BJ (cell line): ENCODE measurements around the gene NR1I2. TPM values are rescaled to one million over a fixed set of nuclear protein-coding genes. Genes with fewer than 3 reads are reported as not detected.

Experiments
- CTCF ChIA-PET: fragments of 350-600 bp; formaldehyde crosslinking; extraction: SDS; loops from one replicate; lab custom pipeline; 2021; ENCODE audit warnings: antibody characterized with exemption, inconsistent platforms; lab: Yijun Ruan, JAX
- POLR2A ChIA-PET: fragments of 300-600 bp; sonication (Branson Sonifier 250); formaldehyde crosslinking; extraction: SDS; loops from one replicate; lab custom pipeline; 2021; ENCODE audit warnings: antibody characterized with exemption; lab: Charles Lee
- DNase-seq: peaks from one replicate; pipeline ENCODE4 v3.0.0-alpha.2; 2011; ENCODE audit warnings: low read depth
- H3K27me3 ChIP-seq: 2 replicates; pipeline ENCODE4 v1.6.0; 2011; ENCODE audit warnings: low read length; ENCODE audit not compliant: control insufficient read depth, insufficient read depth
- H3K36me3 ChIP-seq: 2 replicates; pipeline ENCODE4 v1.5.1; 2011; ENCODE audit warnings: low read length; ENCODE audit not compliant: control insufficient read depth, insufficient read depth
- H3K4me3 ChIP-seq: 2 replicates; pipeline ENCODE4 v1.5.1; 2011; ENCODE audit warnings: low read depth, mild to moderate bottlenecking, control low read depth, low read length
- CTCF ChIP-seq: IDR thresholded peaks from 2 replicates; pipeline ENCODE4 v1.5.1; 2011; ENCODE audit warnings: low read depth, mild to moderate bottlenecking, control low read depth, inconsistent platforms, low read length, moderate library complexity; ENCODE audit not compliant: insufficient read depth
- polyA plus RNA-seq: library from polyadenylated mRNA; depleted of rRNA; stranded (reverse); fragments of >200 nt; gene quantifications from 2 replicates; pipeline ENCODE4 v1.2.3, GENCODE V29; 2011

Gene NR1I2
- polyA plus RNA-seq, 1 experiment, result not detected

- peaks cover 1% of the 10 kb centered on the region; the same call in 1 of the 2 replicates for H3K27me3 ChIP-seq
- no peak for TF ChIP-seq CTCF
- POLR2A ChIA-PET, result no interaction called here
- H3K36me3 ChIP-seq, result no peaks in the 10 kb centered on the region
- H3K4me3 ChIP-seq, result no peak overlapping the region
- no peak for DNase-seq
- CTCF ChIA-PET, result no interaction called here
These were observed 13.2 kb downstream of the NR1I2 start for GRCh38 chr3:119794971-119795612.

- POLR2A ChIA-PET, result no interaction called here
- CTCF ChIA-PET, result no interaction called here
- H3K36me3 ChIP-seq, result no peaks in the 10 kb centered on the region
- peaks cover 1% of the 10 kb centered on the region; the same call in 1 of the 2 replicates for H3K27me3 ChIP-seq
- no peak overlapping the region for H3K4me3 ChIP-seq
- DNase-seq, result no peak
- TF ChIP-seq CTCF, result no peak
These were observed 13.9 kb downstream of the NR1I2 start for GRCh38 chr3:119795849-119796248.

GRCh38 chr3:119796368-119796767, 14.5 kb downstream of the NR1I2 start:
- DNase-seq, result no peak
- POLR2A ChIA-PET, result no interaction called here
- no peaks in the 10 kb centered on the region for H3K36me3 ChIP-seq
- CTCF ChIA-PET, result interaction anchor here (0.6 kb wide), 1 partner anchor 396 kb away, joined by 4 read pairs; no protein-coding TSS in a partner anchor
- H3K4me3 ChIP-seq, result no peak overlapping the region
- no peak for TF ChIP-seq CTCF
- H3K27me3 ChIP-seq, result peaks cover 1% of the 10 kb centered on the region; the same call in 1 of the 2 replicates

GRCh38 chr3:119796785-119797184, 14.9 kb downstream of the NR1I2 start:
- TF ChIP-seq CTCF, result no peak
- ChIA-PET CTCF (interaction anchor here (0.6 kb wide), 1 partner anchor 396 kb away, joined by 4 read pairs; no protein-coding TSS in a partner anchor), POLR2A (no interaction called here)
- H3K4me3 ChIP-seq, result no peak overlapping the region
- DNase-seq, result no peak
- H3K27me3 ChIP-seq, result peaks cover 1% of the 10 kb centered on the region; the same call in 1 of the 2 replicates
- no peaks in the 10 kb centered on the region for H3K36me3 ChIP-seq

GRCh38 chr3:119800844-119801243, 18.9 kb downstream of the NR1I2 start:
- Histone ChIP-seq H3K27me3 (peaks cover 1% of the 10 kb centered on the region; the same call in 1 of the 2 replicates), H3K4me3 (no peak overlapping the region), H3K36me3 (no peaks in the 10 kb centered on the region)
- DNase-seq, result no peak
- CTCF ChIA-PET, result no interaction called here
- POLR2A ChIA-PET, result no interaction called here
- no peak for TF ChIP-seq CTCF
